ENCODE results near the gene BNIP5.

Gene BNIP5

DNA sequence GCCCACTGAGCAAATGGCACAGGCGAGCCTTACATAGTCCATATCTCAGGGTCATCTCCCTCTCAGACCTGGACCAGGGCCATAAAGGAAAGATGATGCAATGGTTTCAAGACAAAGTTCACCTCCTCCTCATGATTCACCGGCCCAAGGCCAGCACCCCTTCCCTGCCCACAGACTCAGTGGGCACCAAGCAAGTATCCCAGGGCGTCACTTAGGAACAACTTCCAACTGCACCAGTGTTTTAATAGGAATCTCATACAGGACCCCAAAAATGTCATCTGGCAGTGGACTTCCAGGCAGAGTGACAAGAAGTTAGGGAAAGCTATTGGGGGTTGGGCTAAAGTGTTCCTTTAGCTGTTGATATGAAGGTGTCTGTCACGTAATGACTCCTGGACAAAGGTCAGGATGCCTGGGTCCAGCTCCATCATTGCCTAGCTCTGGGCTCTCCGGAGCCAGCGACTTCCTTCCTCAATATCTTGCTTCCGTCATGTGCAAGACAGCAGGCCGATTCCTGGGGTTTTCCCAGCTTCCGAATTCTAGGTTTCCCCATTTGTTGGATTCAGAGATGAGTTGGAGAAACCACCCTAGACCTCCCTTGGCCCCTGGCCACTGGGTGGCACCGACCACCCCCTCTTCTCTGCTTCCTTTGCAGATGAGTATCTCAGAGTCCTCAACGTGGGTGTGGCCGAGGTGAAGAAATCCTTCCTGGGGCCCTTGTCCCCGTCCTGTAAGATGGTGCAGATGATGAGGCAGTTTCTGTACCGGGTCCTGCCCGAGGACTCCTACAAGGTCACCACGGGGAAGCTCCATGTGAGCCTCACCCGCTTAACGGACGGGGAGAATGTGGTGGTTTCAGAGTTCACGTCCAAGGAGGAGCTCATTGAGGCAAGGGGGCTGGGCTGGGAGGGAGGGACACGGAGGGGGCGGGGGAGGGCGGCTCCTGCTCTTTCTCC is 45.7 kb downstream of the BNIP5 start:
- DNase-seq: peak; percentile 16

- DNase-seq: no peak
Measured at GRCh38 chr6:36289281-36289878, 47.3 kb downstream of the BNIP5 start.

DNA sequence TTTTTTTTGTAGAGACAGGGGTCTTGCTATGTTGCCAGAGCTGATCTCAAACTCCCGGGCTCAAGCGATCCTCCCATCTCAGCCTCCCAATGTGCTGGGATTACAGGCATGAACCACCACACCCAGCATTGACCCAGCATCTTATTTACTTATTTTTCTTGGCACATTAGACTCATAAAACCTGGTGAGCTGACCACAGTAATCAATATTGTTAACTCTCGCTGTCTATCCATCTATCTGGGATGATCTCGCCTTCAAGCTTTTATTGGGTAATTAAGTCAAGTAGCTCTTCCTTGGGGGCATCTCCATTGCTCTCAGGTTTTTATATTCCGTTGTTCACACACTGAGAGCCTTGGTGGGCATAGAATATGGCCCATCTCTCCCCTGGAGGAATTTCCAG is 49.8 kb downstream of the BNIP5 start:
- DNase-seq: no peak

GRCh38 chr6:36285797-36286196 is 50.9 kb downstream of the BNIP5 start:
- peak; percentile 40 for DNase-seq

- no peak for DNase-seq
Measured at GRCh38 chr6:36285187-36285671, 51.5 kb downstream of the BNIP5 start.

DNA sequence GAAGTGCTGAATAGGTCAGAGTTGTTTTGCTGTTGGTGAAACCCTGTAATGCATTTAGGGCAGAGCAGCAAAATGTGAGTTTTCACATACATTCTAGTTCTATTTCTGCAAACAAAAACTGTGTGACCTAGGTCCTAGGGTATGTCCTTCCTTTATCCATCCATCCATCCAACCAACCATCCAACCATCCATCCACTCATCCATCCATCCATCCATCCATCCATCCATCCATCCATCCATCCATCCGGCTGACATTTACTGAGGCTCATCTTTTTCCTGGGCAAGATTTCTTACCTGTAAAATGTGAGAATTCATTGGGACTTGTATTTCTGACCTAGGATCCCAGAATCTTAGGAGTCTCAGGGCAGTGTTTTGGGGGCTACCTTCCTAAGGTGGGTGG is 52.3 kb downstream of the BNIP5 start:
- no peak for DNase-seq

DNA sequence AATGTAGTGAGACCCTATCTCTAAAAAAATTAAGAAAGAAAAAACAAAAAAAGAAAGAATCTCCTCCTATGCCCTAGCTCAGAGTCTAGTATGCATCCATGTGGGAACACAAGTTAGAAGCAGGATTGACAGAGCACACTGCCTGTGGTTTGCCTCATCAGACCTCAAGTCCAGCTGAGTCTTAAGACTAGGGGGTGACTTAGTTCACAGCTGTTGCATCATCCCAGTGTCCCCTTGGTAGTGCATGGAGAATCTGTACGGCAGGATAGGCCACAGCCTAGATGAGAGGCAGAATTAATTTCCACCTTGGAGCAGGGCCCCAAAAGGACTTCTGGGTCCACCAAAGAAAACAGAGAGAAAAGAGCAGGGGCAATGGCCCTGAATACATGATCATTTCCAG is 53.1 kb downstream of the BNIP5 start:
- no peak for DNase-seq

DNA sequence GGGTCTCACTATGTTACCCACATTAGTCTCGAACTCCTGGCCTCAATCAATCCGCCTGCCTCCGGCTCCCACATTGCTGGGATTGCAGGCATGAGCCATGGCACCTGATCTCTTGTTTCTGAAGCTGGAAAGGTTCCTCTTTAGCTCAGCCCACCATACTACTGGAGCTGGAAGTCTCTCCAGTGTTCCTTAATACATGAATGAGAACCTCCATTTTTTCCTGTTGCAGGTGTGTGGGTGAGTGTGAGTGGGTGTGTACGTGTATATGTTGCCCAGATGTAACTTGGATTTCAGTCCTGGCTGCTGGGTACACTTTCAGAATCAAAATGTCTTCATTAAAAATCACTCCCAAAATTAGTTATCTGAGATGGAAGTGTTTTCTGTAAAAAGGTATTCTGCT is 55.7 kb downstream of the BNIP5 start:
- no peak for DNase-seq

- no peak for DNase-seq
Measured at GRCh38 chr6:36280467-36280866, 56.2 kb downstream of the BNIP5 start.

DNA sequence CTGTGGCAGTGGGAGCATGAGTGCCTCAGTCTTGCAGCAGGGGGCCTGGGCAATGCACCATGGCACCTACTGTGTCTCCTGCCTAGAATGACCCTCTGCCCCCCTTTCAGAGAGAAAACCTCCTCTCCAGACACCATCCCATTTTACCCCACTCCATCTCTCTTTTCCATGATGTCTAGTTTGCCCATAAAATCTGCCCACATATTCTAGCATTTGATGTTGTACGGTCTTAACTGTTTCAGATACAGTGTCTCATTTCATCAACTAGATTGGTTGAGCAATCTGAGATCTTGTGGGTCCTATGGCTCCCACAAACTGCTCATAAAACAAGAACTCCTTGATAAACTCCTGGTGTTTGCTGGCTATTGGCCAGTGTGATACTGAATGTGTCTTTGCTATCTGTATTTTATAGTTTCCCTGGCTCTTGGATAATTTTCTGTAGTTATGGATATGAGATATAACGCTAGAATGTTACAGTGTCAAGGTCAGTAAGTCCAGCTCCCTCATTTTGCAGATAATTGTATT is 58.7 kb downstream of the BNIP5 start:
- peak; percentile 28 for DNase-seq

- DNase-seq: no peak
Measured at GRCh38 chr6:36276581-36277536, 59.8 kb downstream of the BNIP5 start.

- DNase-seq: no peak
Measured at GRCh38 chr6:36273802-36274514, 62.7 kb downstream of the BNIP5 start.

- DNase-seq: no peak
Measured at GRCh38 chr6:36273067-36273466, 63.6 kb downstream of the BNIP5 start.

- no peak for DNase-seq
Measured at GRCh38 chr6:36272234-36272633, 64.5 kb downstream of the BNIP5 start.

DNA sequence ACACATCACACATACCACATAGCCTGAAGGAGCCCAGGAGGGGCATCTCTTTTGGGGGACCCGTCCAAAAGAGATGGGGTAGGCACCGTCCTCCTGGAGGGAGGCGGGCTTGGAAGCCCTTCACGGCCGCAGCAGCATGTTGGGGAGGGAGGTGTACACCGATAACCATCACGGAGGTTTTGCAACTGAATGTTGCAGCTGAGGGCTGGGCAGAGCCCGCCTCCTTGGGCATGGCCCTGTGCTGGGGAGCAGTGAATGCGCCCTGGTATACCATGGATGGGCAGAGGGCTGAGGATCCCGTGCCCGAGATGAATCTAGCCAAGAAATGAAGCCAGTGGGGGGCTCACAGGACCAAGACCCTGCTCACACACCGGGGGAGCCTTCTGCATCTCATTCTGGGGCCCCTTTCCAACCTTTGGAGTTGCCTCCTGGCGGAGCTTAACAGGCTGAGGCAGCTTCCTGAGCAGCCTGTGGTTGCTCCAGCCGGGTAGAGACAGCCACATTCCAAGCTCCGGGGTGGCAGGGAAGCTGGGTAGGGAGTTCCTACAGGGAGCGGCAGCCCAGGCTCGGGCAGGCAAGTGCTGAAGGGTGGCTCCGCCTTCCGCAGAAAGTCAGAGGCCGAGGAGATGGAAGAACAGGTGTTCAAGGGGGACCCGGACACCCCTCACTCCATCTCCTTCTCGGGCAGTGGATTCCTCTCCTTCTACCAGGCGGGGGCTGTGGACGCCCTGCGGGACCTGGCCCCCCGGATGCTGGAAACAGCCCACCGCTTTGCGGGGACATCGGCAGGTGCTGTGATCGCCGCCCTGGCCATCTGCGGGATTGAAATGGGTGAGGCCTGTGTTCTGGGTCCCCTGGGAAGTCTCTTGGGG is 66.6 kb downstream of the BNIP5 start, which contains the start of gene PNPLA1:
Gene PNPLA1, plus strand, starts transcription at position 227 of the 872 bp plus-strand sequence. Its CDS starts 400 bp downstream, at position 627.
- no peak for DNase-seq

GRCh38 chr6:36268478-36269275 is 68.0 kb downstream of the BNIP5 start:
- DNase-seq: no peak

DNA sequence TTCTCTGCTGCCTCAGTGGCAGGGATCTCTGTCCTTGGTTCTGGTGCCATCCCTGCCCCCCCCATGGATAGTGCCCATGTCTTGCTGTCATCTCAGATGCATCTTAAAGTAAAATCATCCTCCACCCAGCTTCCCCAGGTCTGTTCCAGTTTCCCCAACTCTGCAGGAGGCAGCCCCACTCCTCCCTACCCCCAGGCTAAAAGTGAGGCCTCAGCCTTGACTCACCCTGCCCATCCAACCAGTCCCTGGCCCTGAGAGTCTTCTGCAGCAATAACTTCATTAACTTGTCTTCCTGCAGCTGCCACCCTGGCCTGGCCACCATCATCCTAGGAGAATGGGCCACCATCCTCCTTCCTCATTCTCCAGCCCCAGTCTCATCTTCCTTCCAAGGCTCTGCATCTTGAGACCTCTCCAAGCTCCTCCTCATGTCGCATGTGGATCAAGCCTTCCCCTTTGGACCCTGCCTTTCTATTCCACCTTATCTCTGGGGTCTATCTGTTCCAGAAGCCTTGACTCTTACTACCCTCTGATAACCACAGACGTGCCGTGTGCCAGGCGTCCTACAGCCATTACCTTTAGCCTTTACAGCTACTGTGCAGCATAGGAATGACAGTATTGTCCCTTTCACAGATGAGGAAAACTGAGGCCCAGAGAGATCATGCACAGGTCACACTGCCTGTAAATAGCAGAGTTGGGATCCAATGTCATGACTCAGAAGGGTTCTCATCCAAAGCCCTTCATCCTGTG is 68.8 kb downstream of the BNIP5 start:
- DNase-seq: no peak

GRCh38 chr6:36266913-36267644 is 69.6 kb downstream of the BNIP5 start:
- no peak for DNase-seq
